Transverse colon (tissue), 4 donors: ENCODE measurements around the gene KIF5B. TPM values are rescaled to one million over a fixed set of nuclear protein-coding genes. Genes with fewer than 3 reads are reported as not detected.
A peak's percentile ranks its signal among the peaks of the same experiment; 100 is the strongest.

Source experiments
- DNase-seq: peaks from one replicate; pipeline ENCODE4 v3.0.0-alpha.2; 2019
- H3K27ac ChIP-seq, 4 donors: fragments of 200-600 bp; sonication (generic); 2 replicates each; pipeline ENCODE4 v1.5.1; 2016 to 2018; ENCODE audit warnings: inconsistent platforms in 4 of 4
- H3K27me3 ChIP-seq: fragments of 200-600 bp; sonication (generic); 2 replicates; pipeline ENCODE4 v1.5.1; 2017; ENCODE audit warnings: inconsistent platforms
- H3K36me3 ChIP-seq, 4 donors: fragments of 200-600 bp; sonication (generic); 2 replicates each; pipeline ENCODE4 v1.5.1; 2017 to 2019; ENCODE audit warnings: inconsistent platforms in 4 of 4
- H3K4me1 ChIP-seq, 4 donors: fragments of 200-600 bp; sonication (generic); 2 replicates each; pipeline ENCODE4 v1.5.1; 2017 to 2020; ENCODE audit warnings: inconsistent platforms in 4 of 4
- H3K4me3 ChIP-seq, 4 donors: fragments of 200-600 bp; sonication (generic); 1 replicate in 1 of 4; 2 replicates in 3 of 4; pipeline versions ENCODE4 v1.5.1 to v1.6.1; 2017 to 2019; ENCODE audit warnings: inconsistent platforms in 4 of 4
- H3K9me3 ChIP-seq, 2 donors: fragments of 200-600 bp; sonication (generic); 2 replicates each; pipeline ENCODE4 v1.5.1; 2017 to 2019; ENCODE audit warnings: inconsistent platforms in 2 of 2
- CTCF ChIP-seq, 5 experiments: fragments of 200-600 bp in 3 of 5; fragments of 450-650 bp in 2 of 5; sonication (generic) in 3 of 5; IDR thresholded peaks; 1 replicate in 2 of 5; 2 replicates in 3 of 5; pipeline ENCODE4 v1.5.1; 2016 to 2017; ENCODE audit warnings: antibody characterized with exemption in 5 of 5, inconsistent platforms in 3 of 5, mild to moderate bottlenecking in 2 of 5, moderate library complexity in 1 of 5
- EP300 ChIP-seq: sonication (generic); formaldehyde crosslinking; IDR thresholded peaks from one replicate; pipeline ENCODE4 v1.6.1; 2017; ENCODE audit warnings: antibody characterized with exemption, low read depth
- POLR2A ChIP-seq: fragments of 450-650 bp; IDR thresholded peaks from one replicate; pipeline ENCODE4 v1.6.1; 2016; ENCODE audit warnings: antibody characterized with exemption, mild to moderate bottlenecking, moderate library complexity
- POLR2AphosphoS5 ChIP-seq, 3 donors: sonication (generic); formaldehyde crosslinking; IDR thresholded peaks; one replicate each; pipeline ENCODE4 v1.6.1; 2016; ENCODE audit warnings: antibody characterized with exemption in 3 of 3
- WGBS, 2 donors: methylation state at CpG; one replicate each; pipeline ENCODE4 v1.1.5; 2018; ENCODE audit warnings: low coverage in 1 of 2; 5-methylcytosine and 5-hydroxymethylcytosine counted together
- in situ Hi-C, 4 donors: fragments of 200-750 bp; cut with MboI; loops; one replicate each; pipeline versions ENCODE4 v1.15.0 to v1.15.1; 2017; ENCODE audit warnings: low sequenced_read_pairs in 3 of 4, low pct_ligation_motif_present in 1 of 4, low pct_unique_long_range_greater_than_20kb in 1 of 4
- intact Hi-C: fragments of 100-400 bp; cut with DNase I; formaldehyde crosslinking; loops from one replicate; pipeline ENCODE4 v1.15.1; 2023; ENCODE audit warnings: low total_unique reads
- total RNA-seq, 4 donors: library from RNA; depleted of rRNA; stranded (reverse); fragments of >200 nt; gene quantifications; one replicate each; pipeline ENCODE4 v1.1.0, GENCODE V29; 2016

KIF5B gene
- total RNA-seq, result 100 to 1,000 TPM in 3 of 4 donors, 10 to 100 TPM in 1; 77.1 to 166 (median 135) TPM

- intact Hi-C loops, result loop anchor here (10.0 kb wide), 1 partner anchor 288 kb away; the partner anchor contains the start of gene EPC1
These were observed at the start of gene KIF5B for GRCh38 chr10:32056136-32057035. Gene KIF5B, minus strand, starts transcription at chr10:32056425. Its CDS starts 452 bp downstream, at chr10:32055973.

GRCh38 chr10:32105782-32106382 lies 49.7 kb upstream of the KIF5B start:
- no peaks in the 10 kb centered on the region for H3K36me3 ChIP-seq
- H3K4me1 ChIP-seq, result peaks cover 8 to 25% (median 22%) of the 10 kb centered on the region in 4 donors
- in situ Hi-C loops, result no loop called here
- no peak overlapping the region for H3K4me3 ChIP-seq
- no peak for DNase-seq
- intact Hi-C loops, result no loop called here
- no peak for TF ChIP-seq POLR2A
- peak in 2 of 3 donors; percentile 40 to 47 for TF ChIP-seq POLR2AphosphoS5 (IDR thresholded peaks at IDR 0.05)
- TF ChIP-seq CTCF (IDR thresholded peaks at IDR 0.05), result no peak
- no peak for TF ChIP-seq EP300
- H3K27ac ChIP-seq, result peak overlapping the region; percentile 36 to 74 (median 62)
- H3K9me3 ChIP-seq, result no peaks in the 10 kb centered on the region
- no peaks in the 10 kb centered on the region for H3K27me3 ChIP-seq
- WGBS, 2 donors, result 59 to 75% methylated on average over 4 to 7 of the region's 7 CpGs

More at GRCh38 chr10:32056136-32057035, at the start of gene KIF5B:
- no peaks in the 10 kb centered on the region for H3K27me3 ChIP-seq
- in situ Hi-C loops, result loop anchor here in 1 of 4 donors (10.0 kb wide), 1 partner anchor 288 kb away; the partner anchor contains the start of gene EPC1
- H3K4me1 ChIP-seq, result peaks cover 4 to 44% (median 28%) of the 10 kb centered on the region in 4 donors
- peak within 1 kb of the TSS; percentile 69 to 89 (median 83) for H3K4me3 ChIP-seq
- DNase-seq, result peak; percentile 91
- peak within 1 kb of the TSS; percentile 96 to 98 (median 96) for H3K27ac ChIP-seq
- no peaks in the 10 kb centered on the region for H3K9me3 ChIP-seq
- TF ChIP-seq POLR2AphosphoS5 (IDR thresholded peaks at IDR 0.05) (peak; percentile 98 to 99 (median 99)), POLR2A (peak; percentile 99), EP300 (no peak)
- 2 to 3% methylated on average over 6 to 39 of the region's 63 CpGs for WGBS, 2 donors
- no peaks in the 10 kb centered on the region for H3K36me3 ChIP-seq

- H3K27ac ChIP-seq, result peak overlapping the region in 2 of 4 donors; percentile 68 to 74
These were observed 48.6 kb upstream of the KIF5B start for GRCh38 chr10:32104622-32105509.

More at GRCh38 chr10:32104622-32105509, 48.6 kb upstream of the KIF5B start:
- no peak for DNase-seq
- intact Hi-C loops, result no loop called here
- no peak overlapping the region for H3K4me3 ChIP-seq
- peaks cover 8 to 25% (median 22%) of the 10 kb centered on the region in 4 donors for H3K4me1 ChIP-seq
- WGBS, 2 donors, result 46 to 53% methylated on average over 2 to 5 of the region's 5 CpGs
- H3K36me3 ChIP-seq, result no peaks in the 10 kb centered on the region
- H3K9me3 ChIP-seq, result no peaks in the 10 kb centered on the region
- TF ChIP-seq CTCF (IDR thresholded peaks at IDR 0.05) (no peak), EP300 (no peak), POLR2A (no peak), POLR2AphosphoS5 (IDR thresholded peaks at IDR 0.05) (no peak)
- in situ Hi-C loops, result no loop called here
- no peaks in the 10 kb centered on the region for H3K27me3 ChIP-seq
